KBM-7 (cell line): ENCODE measurements around the gene PLXNA2.

Source experiments
- DNase-seq: peaks from one replicate; pipeline ENCODE4 v3.0.0-alpha.2; 2015
- in situ Hi-C: fragments of 300-500 bp; cut with MboI; formaldehyde crosslinking; loops from 2 replicates; pipeline ENCODE4 v1.14.3; 2020; ENCODE audit warnings: low sequenced_read_pairs, low pct_unique_long_range_greater_than_20kb, mixed read lengths

Gene PLXNA2

GRCh38 chr1:208052926-208053407, 191.2 kb downstream of the PLXNA2 start:
- in situ Hi-C loops = no loop called here
- DNase-seq = no peak

DNA sequence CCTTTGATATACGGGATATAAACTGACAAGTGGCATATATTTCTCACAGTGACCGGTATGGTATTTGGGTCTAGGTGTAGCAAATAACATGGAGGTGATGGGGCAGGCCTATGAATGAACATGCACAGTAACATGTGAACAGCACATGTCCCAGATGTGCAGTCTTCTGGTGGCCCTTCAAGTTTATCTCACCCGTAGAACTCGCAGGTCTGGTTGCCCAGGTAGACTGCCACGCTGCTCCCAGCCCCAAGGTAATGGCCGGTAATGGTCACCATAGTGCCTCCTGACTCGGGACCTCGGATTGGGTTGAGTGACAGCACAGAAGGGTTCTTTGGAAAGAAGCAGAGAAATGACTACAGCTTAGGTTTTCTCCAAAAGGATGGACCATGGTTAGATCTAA, 192.0 kb downstream of the PLXNA2 start:
- DNase-seq = no peak
- in situ Hi-C loops = no loop called here

DNA sequence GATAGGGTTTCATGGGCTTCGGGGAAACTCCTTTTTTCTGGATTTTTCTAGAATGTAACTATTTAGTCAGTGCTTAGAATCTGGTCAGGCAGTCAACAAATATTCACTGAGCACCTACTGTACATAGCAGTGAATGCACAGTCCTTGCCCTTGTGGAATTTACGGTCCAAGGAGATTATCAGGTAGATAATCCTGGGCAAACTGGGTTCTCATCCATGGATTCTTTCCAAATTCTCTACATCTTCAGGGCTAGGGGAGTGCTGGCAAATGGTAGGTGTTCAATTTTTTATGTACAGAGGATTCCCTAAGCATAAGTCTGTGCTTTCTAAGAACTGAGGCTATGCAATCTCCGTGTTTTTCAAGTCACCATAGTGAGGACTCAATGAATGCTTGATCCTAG, 192.5 kb downstream of the PLXNA2 start:
- in situ Hi-C loops = no loop called here

DNA sequence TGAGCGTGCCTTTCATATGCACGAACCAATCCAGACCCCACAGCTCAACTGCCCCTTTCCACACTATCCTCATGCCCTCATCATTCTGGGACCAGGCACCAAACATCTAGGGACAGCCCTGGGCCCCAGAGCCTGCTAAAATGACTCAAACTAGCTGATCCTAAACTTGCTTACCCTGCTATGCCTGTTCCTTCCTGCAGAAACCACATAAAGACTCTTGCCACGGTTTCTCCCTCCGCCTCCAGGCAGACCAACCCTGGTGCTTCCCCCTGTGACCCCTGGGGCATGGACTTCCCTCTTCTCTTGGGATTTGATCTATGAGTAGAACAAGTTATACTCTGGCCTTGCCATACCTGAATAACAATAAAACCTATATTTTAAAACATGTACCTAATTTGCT, 195.3 kb downstream of the PLXNA2 start:
- in situ Hi-C loops = loop anchor here (25.0 kb wide), 1 partner anchor 188 kb away; the partner anchor contains the start of gene PLXNA2
- DNase-seq = peak; percentile 21

More for the DNA sequence above, 192.5 kb downstream of the PLXNA2 start:
- DNase-seq = no peak

DNA sequence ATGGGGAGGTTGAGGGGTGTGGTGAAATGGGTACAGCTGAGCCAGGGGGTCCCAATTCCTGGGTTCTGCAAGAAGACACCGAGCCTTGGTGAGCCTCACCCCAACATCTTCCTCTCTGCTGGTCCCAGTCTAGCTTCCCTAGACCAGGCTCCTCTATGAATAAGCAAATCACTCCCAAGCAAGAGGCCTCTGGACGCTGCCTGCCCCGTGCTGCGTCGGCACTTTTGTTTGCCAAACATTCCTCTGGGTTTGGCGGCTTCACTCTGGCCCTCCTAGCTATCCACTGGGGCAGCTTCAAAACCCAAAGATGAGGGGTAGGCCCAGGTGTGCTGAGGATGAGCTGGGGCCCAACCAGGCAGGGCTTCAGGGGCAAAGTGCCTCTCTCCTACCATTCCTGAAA, 196.2 kb downstream of the PLXNA2 start:
- in situ Hi-C loops = loop anchor here (25.0 kb wide), 1 partner anchor 189 kb away; the partner anchor contains the start of gene PLXNA2
- no peak for DNase-seq

DNA sequence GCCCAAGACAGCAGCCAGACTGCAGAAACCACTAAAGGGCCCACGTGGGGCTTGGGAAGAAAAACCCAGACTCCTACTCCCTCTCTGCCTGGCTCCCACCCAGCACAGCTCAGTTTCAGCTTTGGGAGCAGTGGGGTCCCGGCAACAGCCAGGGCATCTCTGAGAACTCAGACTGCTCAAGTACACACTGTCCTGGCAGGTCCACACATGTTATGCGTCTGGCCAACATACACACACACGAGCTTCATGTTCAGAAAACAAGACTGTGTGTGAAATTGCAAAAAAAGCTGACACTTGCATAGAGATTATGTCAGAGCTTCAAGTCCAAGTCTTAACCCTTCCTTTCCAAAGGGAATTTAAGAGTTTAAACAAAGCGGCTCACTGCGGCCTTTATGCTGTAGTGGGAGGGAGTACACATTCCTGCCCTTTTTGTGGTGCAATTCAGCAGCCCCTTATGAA, 196.7 kb downstream of the PLXNA2 start:
- in situ Hi-C loops = loop anchor here (25.0 kb wide), 1 partner anchor 190 kb away; the partner anchor contains the start of gene PLXNA2
- no peak for DNase-seq

DNA sequence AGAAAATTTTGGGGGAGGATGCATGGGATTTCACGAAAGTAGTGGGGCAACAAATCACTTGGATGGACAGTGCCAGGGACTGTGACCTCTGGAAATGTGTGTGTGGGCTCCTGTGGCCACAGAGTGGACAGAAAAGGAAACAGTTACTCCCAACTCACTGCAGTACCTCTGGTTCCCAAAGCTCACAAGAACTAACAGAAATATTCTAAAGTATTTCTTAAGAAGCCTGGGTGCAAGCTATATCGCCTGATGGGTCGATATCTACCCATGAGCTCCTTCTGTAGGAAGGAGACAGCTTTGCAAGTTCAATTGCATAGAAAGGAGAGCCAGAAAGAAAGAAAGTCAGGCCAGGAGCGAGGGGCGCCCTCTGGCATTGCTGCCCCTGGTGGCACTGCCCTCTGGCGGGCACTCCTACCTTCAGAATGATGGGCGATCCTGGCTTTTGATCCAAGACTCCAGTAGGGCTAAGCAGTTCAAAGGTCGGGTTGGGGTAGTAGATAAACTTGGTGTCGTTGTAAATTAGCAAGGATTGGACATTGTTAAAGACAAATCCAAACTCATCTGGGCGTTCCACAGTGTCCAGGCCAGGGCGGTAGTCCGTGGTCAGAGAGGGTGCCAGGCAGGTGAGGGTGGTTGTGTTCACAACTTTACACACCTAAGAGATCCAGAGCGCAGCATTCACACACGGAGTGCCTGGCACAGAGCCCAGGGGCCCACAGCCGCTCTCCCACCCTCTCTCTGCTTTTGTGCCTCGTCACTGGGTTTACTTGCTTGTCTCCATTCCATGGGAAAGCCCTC, 198.5 kb downstream of the PLXNA2 start:
- no peak for DNase-seq
- in situ Hi-C loops = loop anchor here (25.0 kb wide), 1 partner anchor 192 kb away; the partner anchor contains the start of gene PLXNA2

- in situ Hi-C loops = loop anchor here (25.0 kb wide), 1 partner anchor 192 kb away; the partner anchor contains the start of gene PLXNA2
- no peak for DNase-seq
Observed at GRCh38 chr1:208044589-208045462, 199.4 kb downstream of the PLXNA2 start.

GRCh38 chr1:208043691-208044181, 200.4 kb downstream of the PLXNA2 start:
- in situ Hi-C loops = loop anchor here (25.0 kb wide), 1 partner anchor 194 kb away; the partner anchor contains the start of gene PLXNA2
- no peak for DNase-seq

GRCh38 chr1:208042868-208043267, 201.3 kb downstream of the PLXNA2 start:
- in situ Hi-C loops = loop anchor here (25.0 kb wide), 1 partner anchor 194 kb away; the partner anchor contains the start of gene PLXNA2

DNA sequence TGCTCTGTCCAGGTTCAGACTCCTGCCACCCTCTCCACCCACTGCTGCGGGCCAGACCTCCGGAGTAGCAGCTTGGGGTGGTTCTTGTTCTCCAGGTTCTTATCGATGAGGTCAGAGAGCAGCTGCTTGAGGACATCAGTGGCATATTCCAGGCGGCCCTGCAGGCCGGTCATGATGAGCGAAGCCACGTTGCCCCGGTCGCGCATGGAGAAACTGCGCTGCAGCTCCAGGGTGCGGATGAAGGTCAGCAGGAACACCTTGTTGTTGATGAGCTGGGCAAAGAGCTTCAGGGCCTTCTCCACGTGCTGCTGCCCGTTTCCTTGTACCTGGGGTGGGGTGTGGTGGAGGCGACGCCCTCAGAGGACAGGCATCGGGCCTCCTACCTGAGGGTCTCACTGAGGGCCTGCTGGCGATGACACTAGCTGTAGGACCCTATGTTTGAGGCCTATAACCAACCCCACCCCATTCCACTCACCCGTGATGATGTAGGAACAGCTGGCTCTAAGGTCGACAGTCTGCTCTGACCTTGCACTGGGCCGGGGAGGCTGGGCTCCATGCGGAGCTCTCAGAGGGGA, 202.1 kb downstream of the PLXNA2 start:
- DNase-seq = no peak

More at GRCh38 chr1:208042868-208043267, 201.3 kb downstream of the PLXNA2 start:
- no peak for DNase-seq

GRCh38 chr1:208041505-208041904, 202.7 kb downstream of the PLXNA2 start:
- in situ Hi-C loops = loop anchor here (25.0 kb wide), 1 partner anchor 196 kb away; the partner anchor contains the start of gene PLXNA2
- DNase-seq = no peak

More for the DNA sequence above, 202.1 kb downstream of the PLXNA2 start:
- in situ Hi-C loops = loop anchor here (25.0 kb wide), 1 partner anchor 195 kb away; the partner anchor contains the start of gene PLXNA2

DNA sequence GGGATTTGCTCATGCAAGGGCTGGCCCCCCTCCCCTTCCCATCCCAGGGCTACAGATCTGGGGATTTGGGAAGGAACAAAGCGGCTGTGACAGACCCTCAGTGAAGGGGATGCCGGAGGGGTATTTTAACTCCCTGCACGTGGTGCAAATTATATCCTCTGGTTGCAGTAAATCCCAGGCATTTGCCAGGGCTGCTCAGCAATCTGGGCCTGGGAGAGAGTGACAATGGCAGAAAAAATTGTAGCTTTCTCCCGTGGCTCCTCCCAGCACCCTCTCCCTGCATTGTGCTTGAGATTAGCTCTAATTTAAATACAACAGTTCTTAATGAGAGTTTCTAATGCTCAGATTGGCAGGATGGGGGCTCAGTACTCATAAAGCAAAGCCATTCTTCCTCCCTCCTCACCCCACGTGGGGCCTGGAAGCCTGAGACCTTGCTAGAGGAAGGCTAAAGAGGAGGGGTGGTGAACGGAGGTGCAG, 203.3 kb downstream of the PLXNA2 start:
- no peak for DNase-seq
- in situ Hi-C loops = loop anchor here (25.0 kb wide), 1 partner anchor 196 kb away; the partner anchor contains the start of gene PLXNA2

GRCh38 chr1:208039536-208040332, 204.4 kb downstream of the PLXNA2 start:
- no peak for DNase-seq
- in situ Hi-C loops = loop anchor here (25.0 kb wide), 1 partner anchor 198 kb away; the partner anchor contains the start of gene PLXNA2

DNA sequence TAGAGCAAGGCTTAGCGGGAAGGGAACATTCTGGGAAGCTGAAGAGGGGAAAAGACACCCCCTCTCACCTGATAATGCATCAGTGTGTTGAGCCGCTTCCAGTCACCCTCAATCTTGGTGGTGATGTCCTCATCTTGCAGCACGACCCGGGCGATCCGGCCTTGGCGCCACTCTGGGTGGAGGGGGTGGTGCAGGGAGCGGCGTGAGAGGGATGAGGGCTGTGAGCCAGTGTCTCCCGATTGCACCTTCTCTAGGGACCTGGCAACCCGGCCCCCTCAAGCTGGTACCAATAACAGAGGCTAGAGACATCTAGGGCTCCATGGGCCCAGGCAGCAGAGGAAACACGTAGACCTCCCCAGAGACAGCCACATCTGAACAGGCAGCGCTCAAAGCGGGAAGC, 205.9 kb downstream of the PLXNA2 start:
- in situ Hi-C loops = loop anchor here (25.0 kb wide), 1 partner anchor 199 kb away; the partner anchor contains the start of gene PLXNA2

GRCh38 chr1:208036918-208037766, 207.0 kb downstream of the PLXNA2 start:
- in situ Hi-C loops = loop anchor here (25.0 kb wide), 1 partner anchor 200 kb away; the partner anchor contains the start of gene PLXNA2
- DNase-seq = no peak

More for the DNA sequence above, 205.9 kb downstream of the PLXNA2 start:
- no peak for DNase-seq
